Measurements from ENCODE around the gene XIRP1.

DNA sequence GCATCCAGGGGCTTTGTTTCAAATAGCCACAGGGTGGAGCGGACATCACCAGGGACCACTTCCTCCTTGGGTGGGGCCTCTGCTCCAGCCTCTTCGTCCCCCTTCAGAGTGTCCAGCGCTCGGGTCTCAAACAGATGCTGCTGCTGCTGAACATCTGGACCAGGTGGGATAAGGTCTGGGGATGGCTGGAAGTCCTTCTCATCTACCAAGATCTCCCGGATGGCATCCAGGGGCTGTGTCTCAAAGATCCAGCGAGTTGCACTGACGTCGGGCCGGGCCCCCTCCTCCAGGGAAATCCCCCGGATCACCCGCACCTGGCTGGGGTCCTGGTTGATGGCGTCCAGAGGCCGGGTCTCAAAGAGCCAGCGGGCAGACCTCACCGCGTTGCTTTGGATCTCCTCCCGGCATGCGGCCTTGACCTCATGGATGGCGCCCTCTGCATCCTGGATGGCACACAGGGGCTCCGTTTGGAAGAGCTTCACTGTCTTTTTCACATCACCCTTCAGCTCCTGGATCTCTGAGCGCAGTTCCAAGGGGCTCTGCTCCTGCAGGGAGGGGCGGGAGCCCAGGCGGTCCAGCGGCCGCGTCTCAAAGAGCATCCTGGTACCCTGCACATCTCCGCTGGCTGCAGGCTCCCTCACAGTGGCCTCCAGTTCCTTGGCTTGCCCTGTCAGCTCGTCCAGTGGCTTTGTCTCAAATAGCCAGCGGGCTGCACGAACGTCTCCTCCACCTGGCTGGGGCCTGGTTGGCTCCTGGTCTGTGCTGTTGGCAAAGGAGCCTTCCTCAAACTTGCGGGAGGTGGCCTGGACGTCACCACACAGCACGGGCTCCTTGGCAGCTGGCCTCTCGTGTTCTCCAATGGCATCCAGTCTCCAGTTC lies 3.9 kb downstream of the XIRP1 start:
- TF ChIP-seq ZNF101 (CRISPR knock-in tag; IDR thresholded peaks at IDR 0.05; ENCODE audit: borderline replicate concordance, low read depth) (no peak), KLF12 (CRISPR knock-in tag; IDR thresholded peaks at IDR 0.05; ENCODE audit: borderline replicate concordance) (no peak), NFE2 (CRISPR knock-in tag; IDR thresholded peaks at IDR 0.05) (no peak), HIVEP1 (CRISPR knock-in tag; IDR thresholded peaks at IDR 0.05) (no peak)
- TF ChIP-seq, protein P1, sequence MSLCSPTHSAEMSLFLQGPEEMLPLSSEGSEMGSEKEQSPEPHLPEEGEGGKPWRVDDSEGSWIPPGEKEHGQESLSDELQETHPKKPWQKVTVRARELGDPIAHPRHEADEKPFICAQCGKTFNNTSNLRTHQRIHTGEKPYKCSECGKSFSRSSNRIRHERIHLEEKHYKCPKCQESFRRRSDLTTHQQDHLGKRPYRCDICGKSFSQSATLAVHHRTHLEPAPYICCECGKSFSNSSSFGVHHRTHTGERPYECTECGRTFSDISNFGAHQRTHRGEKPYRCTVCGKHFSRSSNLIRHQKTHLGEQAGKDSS (CRISPR knock-in tag; IDR thresholded peaks at IDR 0.05; ENCODE audit: borderline replicate concordance, low read depth), result no peak
